HCT116 (cell line): ENCODE results near the gene SLC1A3.

Experiments
- POLR2A ChIP-seq: IDR thresholded peaks from 2 replicates; pipeline ENCODE4 v1.7.0; 2011; ENCODE audit warnings: borderline replicate concordance; ENCODE audit not compliant: insufficient read depth, insufficient read length; ENCODE audit errors: extremely low read depth
- TF ChIP-seq, protein P1 (sequence below), 3 experiments: fragments of 200-600 bp in 1 of 3; sonication (generic) in 1 of 3; IDR thresholded peaks in 2 of 3; conservative IDR thresholded peaks in 1 of 3; 2 replicates each; pipeline ENCODE4 v1.5.1; 2012 to 2017; ENCODE audit warnings: low read depth in 2 of 3, low read length in 2 of 3, antibody characterized with exemption in 1 of 3, borderline replicate concordance in 1 of 3, control low read depth in 1 of 3, mild to moderate bottlenecking in 1 of 3, mixed read lengths in 1 of 3, mixed run types in 1 of 3, moderate library complexity in 1 of 3; ENCODE audit not compliant: insufficient read depth in 1 of 3
- TF ChIP-seq, protein P2 (sequence below): IDR thresholded peaks from 2 replicates; pipeline ENCODE4 v1.6.1; 2012; ENCODE audit warnings: low read depth

DNA sequence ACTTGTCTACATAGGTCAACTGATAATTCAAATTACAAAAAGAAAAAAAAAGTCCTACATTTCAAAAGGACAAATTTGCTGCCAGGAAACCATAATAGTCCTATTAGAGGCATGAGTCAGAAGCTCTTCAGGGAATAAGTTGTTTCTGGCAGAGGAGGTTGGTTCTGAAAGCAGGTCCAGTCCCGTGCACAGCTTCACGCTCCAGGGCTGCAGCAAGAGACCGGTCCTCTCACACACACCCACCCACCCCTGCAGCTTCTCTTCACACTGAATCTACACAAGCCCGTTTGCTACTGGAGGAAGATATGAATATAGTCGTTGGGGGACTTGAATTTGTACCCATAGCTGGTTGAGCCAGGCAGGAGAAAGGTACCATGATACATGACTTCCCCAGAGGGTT lies 36.9 kb upstream of the SLC1A3 start:
- no peak for TF ChIP-seq POLR2A
- TF ChIP-seq, protein P1, sequence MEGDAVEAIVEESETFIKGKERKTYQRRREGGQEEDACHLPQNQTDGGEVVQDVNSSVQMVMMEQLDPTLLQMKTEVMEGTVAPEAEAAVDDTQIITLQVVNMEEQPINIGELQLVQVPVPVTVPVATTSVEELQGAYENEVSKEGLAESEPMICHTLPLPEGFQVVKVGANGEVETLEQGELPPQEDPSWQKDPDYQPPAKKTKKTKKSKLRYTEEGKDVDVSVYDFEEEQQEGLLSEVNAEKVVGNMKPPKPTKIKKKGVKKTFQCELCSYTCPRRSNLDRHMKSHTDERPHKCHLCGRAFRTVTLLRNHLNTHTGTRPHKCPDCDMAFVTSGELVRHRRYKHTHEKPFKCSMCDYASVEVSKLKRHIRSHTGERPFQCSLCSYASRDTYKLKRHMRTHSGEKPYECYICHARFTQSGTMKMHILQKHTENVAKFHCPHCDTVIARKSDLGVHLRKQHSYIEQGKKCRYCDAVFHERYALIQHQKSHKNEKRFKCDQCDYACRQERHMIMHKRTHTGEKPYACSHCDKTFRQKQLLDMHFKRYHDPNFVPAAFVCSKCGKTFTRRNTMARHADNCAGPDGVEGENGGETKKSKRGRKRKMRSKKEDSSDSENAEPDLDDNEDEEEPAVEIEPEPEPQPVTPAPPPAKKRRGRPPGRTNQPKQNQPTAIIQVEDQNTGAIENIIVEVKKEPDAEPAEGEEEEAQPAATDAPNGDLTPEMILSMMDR (IDR thresholded peaks at IDR 0.05 in 2 of 3, conservative IDR thresholded peaks at IDR 0.05 in 1 of 3; ENCODE audit: borderline replicate concordance in 1 of 3, insufficient read depth in 1 of 3, low read depth in 2 of 3, low read length in 2 of 3), result no peak
- TF ChIP-seq, protein P2, sequence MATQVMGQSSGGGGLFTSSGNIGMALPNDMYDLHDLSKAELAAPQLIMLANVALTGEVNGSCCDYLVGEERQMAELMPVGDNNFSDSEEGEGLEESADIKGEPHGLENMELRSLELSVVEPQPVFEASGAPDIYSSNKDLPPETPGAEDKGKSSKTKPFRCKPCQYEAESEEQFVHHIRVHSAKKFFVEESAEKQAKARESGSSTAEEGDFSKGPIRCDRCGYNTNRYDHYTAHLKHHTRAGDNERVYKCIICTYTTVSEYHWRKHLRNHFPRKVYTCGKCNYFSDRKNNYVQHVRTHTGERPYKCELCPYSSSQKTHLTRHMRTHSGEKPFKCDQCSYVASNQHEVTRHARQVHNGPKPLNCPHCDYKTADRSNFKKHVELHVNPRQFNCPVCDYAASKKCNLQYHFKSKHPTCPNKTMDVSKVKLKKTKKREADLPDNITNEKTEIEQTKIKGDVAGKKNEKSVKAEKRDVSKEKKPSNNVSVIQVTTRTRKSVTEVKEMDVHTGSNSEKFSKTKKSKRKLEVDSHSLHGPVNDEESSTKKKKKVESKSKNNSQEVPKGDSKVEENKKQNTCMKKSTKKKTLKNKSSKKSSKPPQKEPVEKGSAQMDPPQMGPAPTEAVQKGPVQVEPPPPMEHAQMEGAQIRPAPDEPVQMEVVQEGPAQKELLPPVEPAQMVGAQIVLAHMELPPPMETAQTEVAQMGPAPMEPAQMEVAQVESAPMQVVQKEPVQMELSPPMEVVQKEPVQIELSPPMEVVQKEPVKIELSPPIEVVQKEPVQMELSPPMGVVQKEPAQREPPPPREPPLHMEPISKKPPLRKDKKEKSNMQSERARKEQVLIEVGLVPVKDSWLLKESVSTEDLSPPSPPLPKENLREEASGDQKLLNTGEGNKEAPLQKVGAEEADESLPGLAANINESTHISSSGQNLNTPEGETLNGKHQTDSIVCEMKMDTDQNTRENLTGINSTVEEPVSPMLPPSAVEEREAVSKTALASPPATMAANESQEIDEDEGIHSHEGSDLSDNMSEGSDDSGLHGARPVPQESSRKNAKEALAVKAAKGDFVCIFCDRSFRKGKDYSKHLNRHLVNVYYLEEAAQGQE, result no peak
